ENCODE measurements around the gene ALG12.

ALG12 gene

GRCh38 chr22:49945042-49945794, 27.0 kb upstream of the ALG12 start:
- peak; percentile 25 for DNase-seq

GRCh38 chr22:49944399-49944891, 26.2 kb upstream of the ALG12 start:
- DNase-seq = no peak

DNA sequence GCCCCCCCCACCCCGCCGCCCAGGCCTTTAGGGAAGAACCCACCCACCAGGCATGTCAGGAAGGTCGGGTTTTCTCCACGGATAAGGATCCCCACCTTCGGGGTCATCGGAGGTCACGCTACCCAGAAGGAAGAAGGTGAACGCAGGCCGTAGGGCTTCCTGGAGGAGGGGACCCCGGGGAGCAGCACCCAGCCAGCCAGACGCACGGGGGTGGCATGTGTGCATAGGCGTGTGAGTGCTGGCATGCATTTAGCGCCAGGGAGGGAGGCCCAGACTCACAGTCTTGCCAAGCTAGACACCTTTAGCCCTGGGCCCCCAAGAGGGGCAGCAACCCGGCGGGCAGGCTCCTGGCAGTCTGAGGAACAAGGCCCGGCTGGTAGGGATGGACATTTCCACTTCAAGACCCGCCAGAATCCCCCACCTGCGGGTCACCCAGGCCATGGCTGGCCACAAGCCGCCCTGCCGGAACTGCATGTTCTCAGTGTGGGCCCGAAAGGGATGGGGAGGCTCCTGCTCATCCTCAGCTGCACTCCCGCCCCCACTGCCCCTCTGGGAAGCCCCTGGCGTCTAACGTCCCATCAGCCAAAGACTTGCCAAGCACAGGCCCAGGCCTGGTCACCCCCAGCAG, 25.6 kb upstream of the ALG12 start:
- DNase-seq = no peak

- DNase-seq = no peak
Measured at GRCh38 chr22:49943405-49943765, 25.1 kb upstream of the ALG12 start.

DNA sequence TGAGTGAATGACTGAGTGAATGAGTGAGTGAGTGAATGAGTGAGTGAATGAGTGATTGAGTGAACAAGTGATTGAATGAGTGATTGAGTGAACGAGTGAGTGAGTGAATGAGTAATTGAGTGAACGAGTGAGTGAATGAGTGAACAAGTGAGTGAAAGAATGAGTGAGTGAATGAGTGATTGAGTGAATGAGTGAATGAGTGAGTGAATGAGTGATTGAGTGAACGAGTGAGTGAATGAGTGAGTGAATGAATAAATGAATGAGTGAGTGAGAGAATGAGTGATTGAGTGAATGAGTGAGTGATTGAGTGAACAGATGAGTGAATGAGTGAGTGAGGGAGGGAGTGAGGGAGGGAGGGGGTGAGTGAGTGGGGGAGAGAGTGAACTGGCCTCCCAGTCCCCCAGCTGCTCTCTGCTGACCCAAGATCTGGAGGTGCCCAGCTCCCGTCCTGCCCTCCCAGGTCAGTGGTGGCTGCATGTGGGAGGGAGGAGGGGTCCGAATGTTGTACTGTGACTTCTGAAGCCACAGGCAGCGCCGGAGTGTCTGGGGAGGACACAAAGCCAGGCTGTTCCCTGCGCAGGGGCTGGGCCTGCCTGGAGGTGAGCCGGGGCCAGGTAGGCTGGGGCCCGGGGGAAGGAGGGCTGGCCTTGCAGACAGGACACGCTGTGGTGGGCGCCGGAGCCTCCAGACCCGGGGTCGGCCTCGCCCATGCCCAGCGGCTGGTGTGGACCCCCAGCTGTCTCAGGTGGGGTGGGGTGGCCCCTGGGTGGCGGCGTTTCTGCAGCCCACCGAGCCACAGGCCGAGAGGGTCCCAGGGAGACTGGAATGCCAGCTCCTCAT, 24.5 kb upstream of the ALG12 start:
- no peak for DNase-seq

DNA sequence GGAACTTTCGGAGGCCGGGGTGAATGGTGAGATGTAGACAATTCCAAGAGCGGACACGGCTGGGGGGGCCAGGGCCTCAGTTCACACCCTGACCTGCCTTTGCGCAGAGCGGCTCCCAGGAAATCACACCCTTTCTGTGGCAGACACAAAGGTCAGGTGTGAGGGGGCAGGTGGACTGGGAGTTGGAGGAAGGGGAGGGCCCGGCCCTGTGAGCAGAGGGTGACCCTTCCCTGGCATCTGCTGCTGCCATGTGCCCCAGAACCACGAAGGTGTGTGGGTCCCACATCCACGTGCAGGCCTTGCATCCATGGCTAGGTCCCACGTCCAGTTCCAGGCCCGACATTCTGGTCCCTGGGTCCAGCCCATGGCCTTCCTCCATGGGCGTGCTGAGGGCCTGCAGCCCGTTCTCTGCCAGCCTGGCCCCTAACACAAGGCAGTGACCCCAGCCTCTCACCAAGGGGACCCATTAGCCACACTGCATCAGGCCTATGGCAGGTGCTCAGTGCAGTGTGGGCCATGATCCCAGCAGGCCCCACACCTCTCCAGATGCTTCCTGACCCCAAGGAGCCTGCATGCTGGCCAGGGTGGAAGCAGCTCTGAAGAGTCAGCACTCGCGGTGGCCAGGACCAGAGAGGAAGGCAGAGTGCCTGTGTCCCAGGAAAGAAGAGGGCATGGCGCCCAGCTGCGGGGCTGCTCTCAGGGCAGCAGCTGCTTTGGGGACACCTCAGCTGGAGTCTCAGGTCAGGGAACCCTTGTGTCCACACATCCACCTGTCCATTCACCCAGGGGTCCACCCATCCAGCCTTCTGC, 23.5 kb upstream of the ALG12 start:
- no peak for DNase-seq

GRCh38 chr22:49938565-49939136, 20.4 kb upstream of the ALG12 start:
- DNase-seq = no peak

- no peak for DNase-seq
Measured at GRCh38 chr22:49937758-49938564, 19.7 kb upstream of the ALG12 start.

DNA sequence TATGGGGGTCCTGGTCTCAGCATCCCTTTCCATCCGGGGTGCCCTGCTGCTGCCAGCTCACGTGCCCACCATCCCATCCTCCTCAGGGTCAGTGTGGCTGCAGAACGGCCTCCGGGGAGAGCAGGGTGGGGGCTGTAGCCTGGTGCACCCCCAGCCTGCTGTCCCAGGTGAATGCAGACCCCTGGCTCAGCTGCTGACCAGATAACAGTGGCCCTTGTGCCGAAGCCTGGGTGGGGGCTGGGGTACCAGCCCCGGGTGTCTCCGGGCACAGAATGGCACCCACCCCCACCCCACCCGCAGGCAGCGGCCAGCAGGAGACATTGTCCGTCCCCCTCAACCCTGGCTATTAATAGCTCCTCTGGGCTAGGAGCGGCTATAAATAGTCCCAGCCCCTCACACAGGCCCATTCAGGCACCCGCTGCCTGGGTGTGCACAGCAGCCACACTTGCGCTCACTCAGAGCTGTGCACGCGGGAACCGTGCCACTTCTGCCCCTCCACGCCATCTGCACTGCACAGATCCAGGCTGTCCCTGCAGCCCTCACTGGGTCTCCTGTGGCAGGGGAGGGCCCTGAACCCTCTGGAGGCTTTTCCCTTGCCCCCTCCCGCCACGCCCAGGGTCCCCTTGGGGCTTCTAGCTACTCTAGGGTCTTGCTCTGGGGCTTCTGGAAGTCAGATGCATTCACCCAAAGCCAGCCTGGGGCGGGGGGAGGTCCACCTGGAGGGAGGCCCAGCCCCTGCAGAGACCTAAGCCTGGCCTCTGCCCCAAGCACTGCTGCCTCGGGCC, 18.9 kb upstream of the ALG12 start:
- no peak for DNase-seq

DNA sequence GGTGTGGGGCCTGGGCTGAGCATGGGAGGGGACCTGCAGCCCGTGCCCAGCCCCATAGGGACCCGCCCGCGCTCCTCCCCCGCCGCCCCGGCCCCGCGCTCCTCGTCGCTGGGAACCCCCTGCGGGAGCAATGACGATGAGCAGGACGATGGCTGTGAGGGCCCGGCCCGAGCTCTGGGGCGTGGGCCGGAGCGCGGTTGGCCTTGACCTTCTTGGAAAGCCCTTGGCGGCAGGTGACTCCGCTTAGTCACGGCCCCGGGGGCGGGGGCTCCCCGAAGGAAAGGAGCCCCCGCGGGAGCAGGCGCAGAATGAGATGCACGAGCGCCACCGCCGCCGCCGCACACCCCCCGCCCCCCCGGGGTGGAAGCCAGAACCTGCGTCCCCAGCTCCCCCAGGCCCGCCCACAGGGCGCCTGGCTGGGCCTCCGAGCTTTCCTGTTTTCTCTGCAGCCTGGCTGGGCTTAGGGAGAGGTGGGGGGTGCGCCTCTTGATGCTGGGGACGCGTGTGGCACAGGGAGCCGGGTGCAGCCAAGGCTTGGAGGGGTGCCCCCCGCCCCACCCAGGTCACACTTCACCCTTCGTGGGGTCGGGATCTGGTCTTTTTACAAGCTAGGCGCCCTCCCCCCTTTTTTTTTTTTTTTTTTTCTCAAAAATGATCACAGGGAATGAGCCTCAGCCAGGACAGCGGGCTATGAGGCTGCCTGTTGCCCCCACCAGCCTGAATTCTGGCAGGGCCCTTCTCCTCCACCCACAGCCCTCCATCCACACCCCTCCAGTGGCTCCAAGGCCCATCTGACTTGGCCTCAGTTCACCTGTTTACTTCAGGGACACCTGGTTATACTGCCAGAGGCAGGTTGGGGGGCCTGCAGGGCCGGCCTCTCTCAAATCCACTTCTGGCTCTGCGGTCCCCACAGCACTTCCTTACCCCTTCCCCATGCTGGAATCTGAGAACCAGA, 18.1 kb upstream of the ALG12 start:
- DNase-seq = peak; percentile 47

DNA sequence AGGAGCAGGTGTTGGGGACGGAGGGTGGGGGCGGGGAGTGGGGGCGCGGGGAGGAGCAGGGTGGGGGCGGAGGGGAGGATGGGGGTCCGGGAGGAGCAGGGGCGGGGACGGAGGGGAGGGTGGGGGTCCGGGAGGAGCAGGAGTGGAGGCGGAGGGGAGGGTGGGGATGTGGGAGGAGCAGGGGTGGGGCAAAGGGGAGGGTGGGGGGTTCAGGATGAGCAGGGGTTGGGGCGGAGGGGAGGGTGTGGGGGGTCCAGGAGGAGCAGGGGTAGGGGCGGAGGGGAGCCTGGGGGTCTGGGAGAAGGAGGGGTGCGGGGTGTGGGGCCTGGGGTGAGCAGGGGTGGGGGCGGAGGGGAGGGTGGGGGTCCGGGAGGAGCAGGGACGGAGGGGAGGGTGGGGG, 17.3 kb upstream of the ALG12 start:
- DNase-seq = peak; percentile 18

GRCh38 chr22:49934891-49935557, 16.8 kb upstream of the ALG12 start:
- peak; percentile 35 for DNase-seq

- DNase-seq = no peak
Measured at GRCh38 chr22:49934160-49934890, 16.1 kb upstream of the ALG12 start.

GRCh38 chr22:49933236-49934159, 15.3 kb upstream of the ALG12 start:
- DNase-seq = no peak

DNA sequence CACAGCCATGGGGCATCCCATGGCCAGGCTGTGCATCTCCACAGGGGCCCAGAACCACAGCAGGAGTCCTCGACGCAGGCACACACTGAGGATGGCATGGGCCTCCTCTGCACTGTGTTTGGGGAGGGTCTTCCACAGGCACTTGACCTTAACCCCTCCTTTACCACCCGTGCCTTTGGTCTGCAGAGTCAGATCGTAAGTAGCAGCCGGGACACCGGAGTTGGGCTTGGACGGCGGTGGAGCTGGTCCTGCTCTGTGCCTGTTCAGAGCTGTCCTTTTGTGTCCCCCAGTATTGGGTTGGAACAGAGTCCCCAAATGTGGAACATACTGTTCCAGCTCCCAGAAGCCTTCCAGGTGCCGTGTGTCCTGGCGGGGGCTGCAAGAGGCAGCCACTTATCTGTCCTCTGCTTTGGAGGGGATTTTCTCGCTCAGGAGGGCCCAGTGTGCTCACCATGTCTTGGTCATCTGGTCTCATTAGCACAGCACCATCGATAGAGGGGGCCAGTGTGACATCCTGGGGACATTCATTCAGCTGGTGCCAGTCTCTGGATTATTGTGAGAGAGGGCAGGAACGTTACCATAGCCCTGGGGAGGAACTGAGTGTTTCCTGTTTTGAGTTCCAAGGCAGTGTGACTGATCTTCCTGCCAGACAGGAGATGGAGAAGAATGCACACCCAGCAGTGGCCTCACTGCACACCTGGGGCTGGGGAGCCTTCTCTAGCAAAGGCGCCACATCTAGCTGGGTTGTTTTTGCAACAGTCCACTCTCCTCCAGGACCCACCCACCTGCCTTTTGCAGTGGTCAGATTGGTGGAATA, 12.6 kb upstream of the ALG12 start:
- peak; percentile 29 for DNase-seq

DNA sequence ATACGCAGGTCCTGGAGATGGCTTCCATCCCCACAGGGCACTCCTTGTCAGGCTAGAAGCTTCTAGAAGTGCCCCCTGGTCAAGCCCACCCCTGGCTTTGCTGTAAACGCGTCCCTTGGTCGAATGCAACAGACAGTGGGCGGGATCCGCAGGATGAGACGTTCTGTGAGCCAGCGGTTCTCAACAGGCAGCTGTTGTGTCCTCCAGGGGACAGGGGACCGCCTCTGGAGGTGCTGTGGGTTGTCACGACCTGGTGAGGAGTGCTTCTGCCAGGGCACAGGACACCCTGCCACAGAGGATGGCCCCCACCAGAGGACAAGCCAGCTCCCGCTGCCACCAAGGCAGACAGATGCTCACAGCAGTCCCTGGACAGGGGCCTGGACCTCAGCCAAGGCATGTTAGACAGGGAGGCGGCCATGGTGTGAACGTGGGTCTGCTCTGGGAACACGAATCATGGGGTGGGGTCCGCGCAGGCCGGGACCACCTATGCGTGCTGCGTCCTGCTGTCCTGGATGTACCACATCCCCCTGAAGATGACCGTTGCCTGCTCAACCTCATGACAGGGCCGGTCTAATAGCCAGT, 11.8 kb upstream of the ALG12 start:
- no peak for DNase-seq
